Glomerular endothelial cell (primary cell): Measurements from ENCODE around the gene SLC47A2. TPM values are rescaled to one million over a fixed set of nuclear protein-coding genes. Genes with fewer than 3 reads are reported as not detected.

Experiments
- DNase-seq: peaks from one replicate; pipeline ENCODE4 v3.0.0-alpha.2; 2011; ENCODE audit warnings: low read depth, low spot score; ENCODE audit errors: extremely low read depth
- total RNA-seq: library from RNA; depleted of rRNA; stranded (reverse); fragments of >200 nt; gene quantifications from 2 replicates; pipeline ENCODE4 v1.2.3, GENCODE V29; 2015

SLC47A2 gene
- total RNA-seq, 1 donor from 2014 or later, result not detected

DNA sequence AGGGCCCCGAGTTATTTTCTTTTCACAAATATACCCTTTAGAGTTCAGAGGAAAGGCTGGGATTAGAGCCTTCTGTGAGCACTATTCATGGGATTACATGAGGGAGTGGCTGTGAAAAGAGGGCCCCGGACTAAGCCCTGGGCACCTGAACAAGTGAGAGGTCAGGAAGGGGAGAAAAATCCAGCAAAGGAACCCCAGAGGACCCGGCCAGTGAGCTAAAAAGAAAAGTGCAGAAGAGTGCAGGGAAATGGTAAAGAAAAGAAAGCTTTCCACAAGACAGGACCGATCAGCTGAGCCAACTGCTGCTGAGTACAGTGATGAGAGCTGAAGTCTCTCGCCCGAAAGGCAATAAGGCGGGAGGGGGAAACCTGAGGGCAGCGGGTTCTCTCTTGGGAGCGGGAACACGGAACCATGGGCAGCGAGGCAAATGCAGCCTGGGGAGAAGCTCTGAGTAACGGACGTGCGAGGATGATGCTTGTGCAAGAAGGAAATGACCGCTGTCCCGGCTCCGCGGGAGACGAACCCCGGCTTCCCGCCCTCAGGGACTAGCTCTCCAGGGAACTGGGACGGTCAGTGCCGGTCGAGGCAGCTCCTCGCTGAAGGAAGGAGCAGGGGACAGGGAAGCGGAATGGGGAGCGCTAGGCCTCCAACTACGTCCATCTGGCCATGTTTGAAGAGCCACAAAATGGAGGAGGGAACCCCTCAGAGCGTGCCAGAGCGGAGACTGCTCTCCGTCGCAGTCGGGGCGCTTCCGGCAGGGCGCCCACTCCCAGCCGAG lies 68.5 kb downstream of the SLC47A2 start:
- no peak for DNase-seq

DNA sequence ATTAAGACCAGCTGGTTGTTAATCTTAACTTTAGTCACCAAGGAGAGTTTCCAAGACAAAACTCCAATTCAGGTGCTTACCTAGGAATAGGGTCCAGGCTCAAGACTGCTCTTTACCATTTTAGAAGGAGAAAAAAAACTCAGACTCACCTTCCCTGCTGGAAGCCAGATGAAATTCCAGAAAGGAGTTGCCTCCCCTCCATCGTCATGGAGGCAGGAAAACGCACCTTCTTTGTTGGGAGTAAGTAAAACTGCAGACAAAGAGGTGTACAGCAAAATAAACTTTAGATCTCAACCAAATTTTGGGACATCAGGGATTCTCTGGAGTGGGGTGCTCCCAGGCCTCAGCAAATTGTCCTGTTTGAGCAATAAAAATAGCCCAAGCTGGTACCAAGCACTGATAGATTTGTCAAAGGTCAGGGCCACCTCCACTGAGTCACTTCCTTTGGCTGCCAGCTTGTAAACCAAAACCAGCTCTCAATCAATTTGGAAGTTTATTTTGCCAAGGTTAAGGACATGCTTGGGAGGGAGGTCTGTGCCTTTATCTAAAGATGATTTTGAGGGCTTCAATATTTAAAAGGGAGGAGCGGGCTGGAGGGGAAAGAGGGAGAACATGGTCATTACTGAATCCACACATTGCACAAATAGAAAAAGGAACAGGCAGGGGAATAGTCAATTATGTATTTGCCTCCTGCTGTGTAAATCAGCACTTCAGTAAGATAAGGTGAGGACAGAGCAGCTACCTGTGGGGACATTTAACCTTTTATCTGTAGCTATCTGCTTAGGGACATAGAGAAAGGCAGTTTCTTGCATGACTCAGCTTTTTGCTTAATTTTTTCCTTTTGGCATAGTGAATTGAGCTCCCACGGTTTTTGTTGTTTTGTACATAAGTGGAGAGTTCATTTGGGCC lies 69.3 kb downstream of the SLC47A2 start:
- DNase-seq, result no peak

DNA sequence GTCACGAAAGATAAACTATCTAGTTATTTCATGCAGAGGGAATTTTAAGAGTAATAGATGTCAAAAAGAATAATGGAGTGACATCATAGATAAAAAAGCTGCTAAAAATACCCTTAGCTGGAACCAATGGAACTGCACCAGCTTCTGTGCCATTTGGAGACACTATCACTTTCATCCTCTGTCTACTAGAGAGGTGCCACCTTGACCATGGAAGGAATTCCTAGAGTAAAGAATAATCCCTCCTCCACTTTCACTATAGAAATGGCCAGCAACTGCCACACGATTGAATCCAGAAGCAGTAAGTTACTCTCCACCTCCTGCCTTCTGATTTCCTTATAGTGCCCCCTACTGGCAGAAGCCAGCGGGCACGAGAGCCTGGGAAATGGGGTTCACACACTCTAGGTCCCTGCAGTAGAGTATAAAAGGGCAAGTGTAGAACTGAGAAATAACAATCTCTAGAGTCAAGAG lies 70.6 kb downstream of the SLC47A2 start:
- no peak for DNase-seq

GRCh38 chr17:19644493-19645210 lies 71.7 kb downstream of the SLC47A2 start:
- no peak for DNase-seq

- DNase-seq, result no peak
Measured at GRCh38 chr17:19642373-19642893, 74.0 kb downstream of the SLC47A2 start.

- DNase-seq, result no peak
Measured at GRCh38 chr17:19641687-19642372, 74.6 kb downstream of the SLC47A2 start.

GRCh38 chr17:19631905-19632304 lies 84.5 kb downstream of the SLC47A2 start:
- DNase-seq, result no peak

GRCh38 chr17:19630661-19631060 lies 85.7 kb downstream of the SLC47A2 start:
- DNase-seq, result no peak

GRCh38 chr17:19630035-19630434 lies 86.3 kb downstream of the SLC47A2 start:
- DNase-seq, result no peak

DNA sequence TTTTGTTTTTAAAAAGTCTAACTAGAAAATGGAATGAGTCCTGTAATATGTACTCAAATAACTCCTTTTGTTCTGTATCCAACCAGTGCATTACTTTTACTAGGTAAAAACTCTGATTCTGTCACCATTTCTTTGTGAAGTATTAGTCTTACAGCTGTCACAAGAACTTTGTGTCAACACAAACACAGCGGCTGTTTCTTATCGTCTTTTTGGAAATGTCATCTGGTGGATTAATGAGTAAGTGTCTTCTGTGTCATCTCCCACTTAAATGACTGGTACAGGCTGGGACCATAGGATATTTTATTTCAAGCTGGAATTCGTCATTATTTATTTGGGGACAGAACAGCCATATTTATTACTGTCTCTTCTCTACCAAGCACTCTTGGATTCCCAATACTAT lies 86.9 kb downstream of the SLC47A2 start:
- DNase-seq, result no peak

Other genes starting within 250 kb of the SLC47A2 start
- 0.29 and 0.35 TPM in 2 replicates for gene SLC47A1, start 182.7 kb downstream of the SLC47A2 start, total RNA-seq
- gene ALDH3A2, start 67.8 kb downstream of the SLC47A2 start, total RNA-seq, result 19.6 and 39.7 TPM in 2 replicates
- gene ALDH3A1, start 31.7 kb upstream of the SLC47A2 start, total RNA-seq, result not detected in 2 replicates
- gene ULK2, start 151.4 kb upstream of the SLC47A2 start, total RNA-seq, result 17.0 and 22.9 TPM in 2 replicates